Mesendoderm (in vitro differentiated cells): ENCODE measurements around the gene TWIST2.

ENCODE experiments used
- DNase-seq: peaks from one replicate; pipeline ENCODE4 v3.0.0; 2013
- H2AK5ac ChIP-seq: 2 replicates; pipeline ENCODE4 v1.6.1; 2013; ENCODE audit warnings: low read length, inconsistent platforms
- H2BK120ac ChIP-seq: 2 replicates; pipeline ENCODE4 v1.6.1; 2013; ENCODE audit warnings: low read depth, mild to moderate bottlenecking, low read length, moderate library complexity, mixed read lengths
- H2BK15ac ChIP-seq: replicated peaks from 2 replicates; pipeline ENCODE4 v1.6.1; 2013; ENCODE audit warnings: low read depth, mild to moderate bottlenecking, moderate library complexity
- H2BK5ac ChIP-seq: 2 replicates; pipeline ENCODE4 v1.6.1; 2013; ENCODE audit warnings: low read length, inconsistent platforms
- H3K18ac ChIP-seq: 2 replicates; pipeline ENCODE4 v1.6.1; 2013; ENCODE audit warnings: mild to moderate bottlenecking, low read length, mixed read lengths
- H3K23ac ChIP-seq: one replicate; pipeline ENCODE4 v1.6.1; 2013; ENCODE audit warnings: low read length
- H3K27ac ChIP-seq: 2 replicates; pipeline ENCODE4 v1.5.1; 2013; ENCODE audit warnings: low read depth, mild to moderate bottlenecking, inconsistent platforms, low read length, moderate library complexity
- H3K27me3 ChIP-seq: 2 replicates; pipeline ENCODE4 v1.6.1; 2013; ENCODE audit warnings: low read length, control low read depth, mild to moderate bottlenecking, inconsistent platforms; ENCODE audit not compliant: insufficient read depth, poor library complexity
- H3K36me3 ChIP-seq: 2 replicates; pipeline ENCODE4 v1.6.1; 2013; ENCODE audit warnings: low read length, inconsistent platforms; ENCODE audit not compliant: control insufficient read depth, insufficient read depth
- H3K4ac ChIP-seq: one replicate; pipeline ENCODE4 v1.6.1; 2013; ENCODE audit warnings: low read depth, mild to moderate bottlenecking, low read length, moderate library complexity
- H3K4me1 ChIP-seq: 2 replicates; pipeline ENCODE4 v1.6.1; 2013; ENCODE audit warnings: low read depth, low read length, inconsistent platforms; ENCODE audit not compliant: control insufficient read depth
- H3K4me2 ChIP-seq: 2 replicates; pipeline ENCODE4 v1.6.1; 2013; ENCODE audit warnings: low read length
- H3K4me3 ChIP-seq: 2 replicates; pipeline ENCODE4 v1.5.1; 2013; ENCODE audit warnings: mild to moderate bottlenecking, low read length
- H3K56ac ChIP-seq: one replicate; pipeline ENCODE4 v1.6.1; 2013; ENCODE audit warnings: low read length
- H3K79me1 ChIP-seq: 2 replicates; pipeline ENCODE4 v1.6.1; 2013; ENCODE audit warnings: low read length, inconsistent platforms
- H3K79me2 ChIP-seq: 2 replicates; pipeline ENCODE4 v1.6.1; 2013; ENCODE audit warnings: mild to moderate bottlenecking, low read length; ENCODE audit not compliant: control insufficient read depth, insufficient read depth
- H3K9ac ChIP-seq: 2 replicates; pipeline ENCODE4 v1.6.1; 2013; ENCODE audit warnings: low read length, inconsistent platforms
- H4K5ac ChIP-seq: one replicate; pipeline ENCODE4 v1.6.1; 2013; ENCODE audit warnings: low read length
- H4K8ac ChIP-seq: one replicate; pipeline ENCODE4 v1.6.1; 2013; ENCODE audit warnings: low read depth, mild to moderate bottlenecking, control low read depth, low read length, moderate library complexity
- WGBS: extraction: QIAGEN DNeasy Blood & Tissue Kit; methylation state at CpG from one replicate; pipeline ENCODE4 v1.1.7; 2013; ENCODE audit warnings: low lambda C conversion rate, missing lambda C conversion rate; ENCODE audit not compliant: insufficient coverage; ENCODE audit errors: extremely low coverage; 5-methylcytosine and 5-hydroxymethylcytosine counted together

The TWIST2 gene

DNA sequence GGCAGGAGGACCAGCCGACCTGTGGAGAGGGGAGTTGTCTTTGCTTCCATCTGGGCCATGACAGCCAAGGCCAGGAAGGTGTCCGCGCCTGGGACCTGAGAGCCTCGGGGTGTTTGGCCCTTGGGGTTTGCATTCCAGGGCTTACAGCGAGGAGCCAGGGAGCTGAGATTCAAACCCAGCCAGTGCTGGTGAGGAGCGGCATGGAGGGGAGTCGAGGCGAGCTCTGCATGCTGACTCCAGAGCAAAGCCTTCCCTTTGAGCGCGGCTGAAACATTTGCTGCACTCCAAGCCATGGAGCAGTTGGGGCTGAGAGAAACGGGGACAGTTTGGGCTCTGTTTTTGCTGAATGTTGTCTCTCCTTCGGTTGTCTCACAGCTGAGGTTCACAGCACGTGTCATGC is 77.4 kb downstream of the TWIST2 start:
- Histone ChIP-seq H4K5ac (no peak overlapping the region), H3K27me3 (no peaks in the 10 kb centered on the region), H3K4me3 (no peak overlapping the region), H2BK5ac (no peak overlapping the region), H3K23ac (no peak overlapping the region), H3K4me2 (no peak overlapping the region), H3K79me2 (no peaks in the 10 kb centered on the region), H2BK120ac (no peak overlapping the region), H3K27ac (no peak overlapping the region), H2BK15ac (no peak overlapping the region), H3K18ac (no peak overlapping the region), H4K8ac (no peak overlapping the region), H3K9ac (no peak overlapping the region), H3K56ac (no peak overlapping the region), H3K4ac (no peak overlapping the region), H2AK5ac (no peak overlapping the region), H3K79me1 (no peaks in the 10 kb centered on the region), H3K36me3 (no peaks in the 10 kb centered on the region), H3K4me1 (no peaks in the 10 kb centered on the region)
- WGBS, result no CpG with 5 or more reads among the region's 13 CpGs
- no peak for DNase-seq

DNA sequence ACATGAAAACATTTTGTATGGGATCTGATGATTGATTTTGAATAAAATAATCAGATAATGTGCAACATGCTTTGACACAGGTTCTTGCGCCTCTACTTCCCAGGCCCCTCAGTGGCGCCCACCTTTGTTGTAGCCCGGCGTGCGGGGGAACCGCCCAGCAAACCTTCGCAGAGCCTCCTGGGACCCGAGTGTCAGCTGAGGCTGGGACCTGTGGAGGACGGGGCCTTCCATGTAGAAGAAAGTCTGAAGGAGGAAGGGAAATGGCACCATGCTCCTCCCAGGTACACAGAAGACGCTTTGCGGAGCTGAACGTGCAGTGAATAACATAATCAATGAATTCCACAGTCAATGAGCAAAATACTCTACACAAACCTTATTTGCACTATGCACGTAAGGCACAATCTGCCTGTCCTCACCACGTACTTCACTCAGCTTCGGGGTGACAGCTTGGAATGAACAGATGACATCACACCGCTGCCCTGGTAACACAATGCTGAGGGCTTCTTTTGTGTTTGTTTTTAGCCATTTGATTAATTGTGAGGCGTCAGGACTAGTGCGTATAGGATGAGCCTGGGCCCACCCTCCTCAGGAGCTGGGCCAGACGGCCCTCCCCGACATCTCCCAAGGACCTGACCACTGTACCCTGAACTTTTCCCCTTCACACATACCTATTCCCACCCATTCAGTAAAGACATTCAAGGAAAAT is 78.1 kb downstream of the TWIST2 start:
- no peak overlapping the region for H2BK15ac ChIP-seq
- H3K27ac ChIP-seq, result no peak overlapping the region
- DNase-seq, result no peak
- no peak overlapping the region for H4K8ac ChIP-seq
- H3K4me3 ChIP-seq, result no peak overlapping the region
- no peak overlapping the region for H3K4me2 ChIP-seq
- no peaks in the 10 kb centered on the region for H3K79me2 ChIP-seq
- no peaks in the 10 kb centered on the region for H3K36me3 ChIP-seq
- no peak overlapping the region for H3K4ac ChIP-seq
- H3K27me3 ChIP-seq, result no peaks in the 10 kb centered on the region
- no peak overlapping the region for H3K18ac ChIP-seq
- H3K9ac ChIP-seq, result no peak overlapping the region
- no peak overlapping the region for H4K5ac ChIP-seq
- no peak overlapping the region for H2BK5ac ChIP-seq
- no peak overlapping the region for H3K23ac ChIP-seq
- no peak overlapping the region for H2AK5ac ChIP-seq
- H2BK120ac ChIP-seq, result no peak overlapping the region
- no peaks in the 10 kb centered on the region for H3K4me1 ChIP-seq
- H3K56ac ChIP-seq, result no peak overlapping the region
- H3K79me1 ChIP-seq, result no peaks in the 10 kb centered on the region
- no CpG with 5 or more reads among the region's 20 CpGs for WGBS

- H2AK5ac ChIP-seq, result no peak overlapping the region
- no peak overlapping the region for H3K9ac ChIP-seq
- no peak overlapping the region for H3K4ac ChIP-seq
- H4K5ac ChIP-seq, result no peak overlapping the region
- H3K4me2 ChIP-seq, result no peak overlapping the region
- H2BK15ac ChIP-seq, result no peak overlapping the region
- no peak overlapping the region for H2BK120ac ChIP-seq
- H3K79me2 ChIP-seq, result no peaks in the 10 kb centered on the region
- no peak overlapping the region for H3K18ac ChIP-seq
- no peak overlapping the region for H2BK5ac ChIP-seq
- DNase-seq, result no peak
- no peaks in the 10 kb centered on the region for H3K27me3 ChIP-seq
- no peak overlapping the region for H3K23ac ChIP-seq
- H3K4me3 ChIP-seq, result no peak overlapping the region
- no peak overlapping the region for H3K56ac ChIP-seq
- H3K4me1 ChIP-seq, result no peaks in the 10 kb centered on the region
- H3K36me3 ChIP-seq, result no peaks in the 10 kb centered on the region
- WGBS, result no CpG with 5 or more reads among the region's 24 CpGs
- H4K8ac ChIP-seq, result no peak overlapping the region
- no peak overlapping the region for H3K27ac ChIP-seq
- H3K79me1 ChIP-seq, result no peaks in the 10 kb centered on the region
Observed at GRCh38 chr2:238926761-238927611, 79.1 kb downstream of the TWIST2 start.

- no CpG with 5 or more reads among the region's 14 CpGs for whole genome bisulfite sequencing
- no peaks in the 10 kb centered on the region for H3K27me3 ChIP-seq
- no peaks in the 10 kb centered on the region for H3K36me3 ChIP-seq
- DNase-seq, result no peak
- H2BK5ac ChIP-seq, result no peak overlapping the region
- H2BK15ac ChIP-seq, result no peak overlapping the region
- H3K9ac ChIP-seq, result no peak overlapping the region
- no peak overlapping the region for H2BK120ac ChIP-seq
- no peaks in the 10 kb centered on the region for H3K79me1 ChIP-seq
- H3K18ac ChIP-seq, result no peak overlapping the region
- no peak overlapping the region for H3K56ac ChIP-seq
- H3K23ac ChIP-seq, result no peak overlapping the region
- H3K4ac ChIP-seq, result no peak overlapping the region
- H4K8ac ChIP-seq, result no peak overlapping the region
- H3K4me2 ChIP-seq, result no peak overlapping the region
- H3K27ac ChIP-seq, result no peak overlapping the region
- no peak overlapping the region for H4K5ac ChIP-seq
- H3K4me3 ChIP-seq, result no peak overlapping the region
- no peak overlapping the region for H2AK5ac ChIP-seq
- no peaks in the 10 kb centered on the region for H3K4me1 ChIP-seq
- H3K79me2 ChIP-seq, result no peaks in the 10 kb centered on the region
Observed at GRCh38 chr2:238927746-238928519, 80.0 kb downstream of the TWIST2 start.

DNA sequence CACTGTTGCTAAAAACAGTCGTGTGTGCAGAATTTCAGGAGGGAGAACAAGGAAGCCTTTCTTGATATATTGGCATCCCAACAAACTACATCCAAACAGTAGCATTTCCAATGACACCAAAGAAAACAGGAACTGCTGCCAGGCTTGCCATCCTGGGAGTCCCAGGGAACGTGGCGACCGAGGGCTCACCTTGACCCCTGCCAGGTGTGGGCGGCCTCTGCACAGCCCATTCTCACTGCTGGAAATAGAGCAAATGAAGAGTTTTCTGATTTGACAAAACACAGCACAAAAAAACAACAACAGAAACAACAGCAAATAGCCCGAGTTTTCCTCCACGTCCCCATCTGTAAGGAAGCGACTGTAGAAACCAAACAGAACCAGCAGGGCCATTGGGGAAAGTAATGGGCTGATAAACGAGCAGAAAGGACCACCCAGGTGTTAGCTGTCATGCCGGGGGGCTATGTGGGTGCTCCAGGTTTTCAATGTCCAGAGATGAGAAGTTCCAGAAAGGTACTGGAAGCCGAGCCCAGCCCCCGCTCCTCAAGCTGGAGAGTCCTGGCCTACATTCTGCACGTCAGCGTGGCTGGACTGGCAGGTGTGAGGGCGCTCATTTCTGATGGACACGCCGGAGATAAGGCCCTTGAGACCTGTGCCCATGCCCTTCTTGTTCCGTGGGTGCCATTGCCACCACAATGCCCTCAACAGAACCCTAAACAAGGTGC is 80.8 kb downstream of the TWIST2 start:
- no peak overlapping the region for H3K18ac ChIP-seq
- H3K56ac ChIP-seq, result no peak overlapping the region
- H3K79me2 ChIP-seq, result no peaks in the 10 kb centered on the region
- no peak overlapping the region for H3K27ac ChIP-seq
- H3K4me3 ChIP-seq, result no peak overlapping the region
- no peak overlapping the region for H4K5ac ChIP-seq
- WGBS, result no CpG with 5 or more reads among the region's 18 CpGs
- H3K79me1 ChIP-seq, result no peaks in the 10 kb centered on the region
- H3K4ac ChIP-seq, result no peak overlapping the region
- no peaks in the 10 kb centered on the region for H3K4me1 ChIP-seq
- H2BK120ac ChIP-seq, result no peak overlapping the region
- no peak overlapping the region for H2BK5ac ChIP-seq
- no peaks in the 10 kb centered on the region for H3K27me3 ChIP-seq
- H3K23ac ChIP-seq, result no peak overlapping the region
- no peak overlapping the region for H2AK5ac ChIP-seq
- no peak for DNase-seq
- H3K4me2 ChIP-seq, result no peak overlapping the region
- H3K9ac ChIP-seq, result no peak overlapping the region
- no peak overlapping the region for H4K8ac ChIP-seq
- no peak overlapping the region for H2BK15ac ChIP-seq
- no peaks in the 10 kb centered on the region for H3K36me3 ChIP-seq
